DMS53 treated with DMSO at 0.1 percent for 48 hours (cell line): ENCODE measurements around the gene CNN3.

ENCODE experiments used
- DNase-seq: peaks from one replicate; lab custom pipeline; 2025; ENCODE audit not compliant: unreplicated experiment; lab: John Stamatoyannopoulos, UW

CNN3 gene

DNA sequence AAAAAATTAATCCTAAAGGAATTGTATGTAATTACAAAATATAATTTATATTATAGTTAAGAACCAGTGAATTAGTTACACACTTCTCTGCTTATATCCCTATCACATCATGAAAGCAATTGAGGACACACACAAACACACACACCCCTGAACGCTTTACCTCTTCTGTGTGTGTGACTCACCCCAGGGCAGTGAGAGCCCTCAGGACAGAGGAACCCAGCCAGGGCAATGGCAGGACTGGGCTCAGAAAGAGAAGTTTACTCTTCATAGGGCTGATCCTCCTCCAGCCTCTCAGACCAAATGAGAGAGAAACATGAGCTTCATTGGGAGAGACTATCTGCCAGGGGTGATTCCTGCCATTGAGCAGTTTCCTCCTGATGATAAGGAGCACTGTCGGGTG lies 68.6 kb downstream of the CNN3 start:
- no peak for DNase-seq

DNA sequence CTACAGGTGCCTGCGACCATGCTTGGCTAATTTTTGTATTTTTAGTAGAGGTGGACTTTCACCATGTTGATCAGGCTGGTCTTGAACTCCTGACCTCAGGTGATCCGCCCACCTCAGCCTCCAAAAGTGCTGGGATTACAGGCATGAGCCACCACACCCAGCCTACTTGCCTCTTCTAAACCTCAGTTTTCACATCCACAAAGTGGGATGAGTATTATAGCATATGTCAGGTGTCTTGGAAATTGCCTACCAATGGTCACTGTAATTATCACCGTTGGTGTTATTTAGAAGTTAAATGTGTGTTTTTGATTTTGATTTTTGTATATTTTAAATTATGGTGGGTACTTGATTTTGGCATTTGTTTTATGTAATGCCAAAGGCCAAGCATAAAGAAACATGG lies 70.0 kb downstream of the CNN3 start:
- no peak for DNase-seq

DNA sequence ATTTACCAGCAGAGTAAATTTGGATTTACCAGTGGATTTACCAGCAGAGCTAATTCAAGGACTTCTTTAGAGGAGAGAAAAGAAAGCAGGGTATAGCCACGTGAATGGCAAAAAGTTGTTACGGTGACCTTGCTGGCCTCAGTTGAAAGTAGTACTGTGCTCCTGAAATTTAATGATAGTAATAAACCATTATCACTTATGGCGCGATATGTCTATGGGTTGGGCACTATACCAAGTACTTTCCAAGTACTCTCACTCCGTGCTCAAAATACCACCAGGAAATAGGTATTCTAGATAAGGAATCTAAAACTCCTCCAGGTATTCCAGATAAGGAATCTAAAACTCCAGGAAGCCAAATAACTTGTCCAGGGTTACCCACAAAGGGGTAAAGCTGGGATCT lies 70.9 kb downstream of the CNN3 start:
- DNase-seq = no peak

DNA sequence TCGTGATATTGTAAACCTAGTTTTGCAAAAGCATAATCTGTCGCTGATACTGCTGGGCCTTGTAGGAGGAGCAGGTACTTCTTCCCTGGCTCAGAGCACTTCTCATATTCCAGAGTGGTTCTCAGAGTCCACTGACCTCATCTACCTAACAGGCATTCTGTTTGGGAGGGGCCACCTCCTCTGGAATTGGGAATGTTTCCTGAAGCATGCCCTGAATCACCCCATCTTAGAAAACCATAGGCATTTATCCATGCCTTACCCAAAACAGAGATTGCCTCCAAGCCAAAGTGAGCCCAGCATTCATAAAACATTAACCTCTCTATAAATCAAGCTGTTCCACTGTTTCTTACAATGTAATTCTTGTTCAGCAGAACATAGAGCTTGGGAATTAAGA lies 71.6 kb downstream of the CNN3 start:
- no peak for DNase-seq

DNA sequence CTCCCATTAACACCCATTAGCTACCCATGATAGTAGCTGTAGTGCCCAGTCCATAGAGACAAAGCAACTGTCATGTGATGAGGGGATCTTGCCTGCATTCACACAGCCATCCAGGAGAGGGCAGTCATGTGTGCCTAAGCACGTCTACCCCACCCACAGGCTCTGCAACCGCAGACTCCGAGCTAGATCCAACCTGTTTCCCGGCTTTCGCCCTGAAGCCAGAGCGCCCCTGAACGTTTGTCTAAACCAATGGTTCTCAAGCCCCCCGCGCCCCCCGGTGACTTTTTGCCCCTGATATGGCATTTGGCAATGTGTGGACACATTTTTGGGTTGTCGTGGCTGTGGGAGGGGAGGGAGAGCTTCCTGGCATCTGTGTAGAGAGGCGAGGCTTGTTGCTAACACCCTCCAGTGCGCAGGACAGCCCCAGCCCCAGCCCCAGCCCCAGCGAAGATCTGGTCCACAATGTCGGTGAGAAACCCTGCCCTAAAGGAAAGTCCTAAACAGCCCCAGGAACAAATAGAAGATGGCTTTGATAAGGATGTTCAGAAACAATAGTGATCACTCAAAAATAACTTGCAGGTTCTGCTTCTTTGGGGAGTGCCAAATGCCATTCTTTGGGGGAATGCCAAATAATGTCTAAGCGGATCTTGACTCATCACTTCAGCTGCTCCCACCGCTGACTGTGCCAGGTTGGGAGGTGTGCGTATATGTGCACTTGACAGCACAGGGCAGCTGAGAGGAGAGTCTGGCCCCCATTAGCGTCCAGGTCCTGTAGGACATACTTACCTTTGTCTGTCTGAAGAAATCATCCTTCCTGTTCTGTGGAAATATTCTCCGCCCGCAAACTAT lies 72.2 kb downstream of the CNN3 start:
- peak; percentile 94 for DNase-seq

DNA sequence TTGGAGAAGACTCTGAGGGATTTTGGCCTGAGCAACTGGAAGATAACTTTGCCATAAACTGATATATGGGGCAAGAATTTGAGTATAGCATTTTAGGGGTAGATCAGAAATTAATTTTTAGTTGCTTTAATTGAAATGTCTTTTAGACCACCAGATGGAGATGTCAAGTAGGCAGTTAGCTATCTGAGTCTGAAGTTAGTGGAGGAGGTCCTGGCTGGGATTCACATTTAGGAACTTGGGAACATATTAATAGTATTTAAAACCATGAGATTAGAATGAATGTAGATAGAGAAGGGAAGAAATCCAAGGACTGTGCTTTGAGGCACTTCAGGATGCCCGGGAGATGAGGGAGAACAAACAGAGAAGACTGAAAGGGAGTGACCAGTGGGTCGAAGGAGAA lies 74.1 kb downstream of the CNN3 start:
- no peak for DNase-seq

DNA sequence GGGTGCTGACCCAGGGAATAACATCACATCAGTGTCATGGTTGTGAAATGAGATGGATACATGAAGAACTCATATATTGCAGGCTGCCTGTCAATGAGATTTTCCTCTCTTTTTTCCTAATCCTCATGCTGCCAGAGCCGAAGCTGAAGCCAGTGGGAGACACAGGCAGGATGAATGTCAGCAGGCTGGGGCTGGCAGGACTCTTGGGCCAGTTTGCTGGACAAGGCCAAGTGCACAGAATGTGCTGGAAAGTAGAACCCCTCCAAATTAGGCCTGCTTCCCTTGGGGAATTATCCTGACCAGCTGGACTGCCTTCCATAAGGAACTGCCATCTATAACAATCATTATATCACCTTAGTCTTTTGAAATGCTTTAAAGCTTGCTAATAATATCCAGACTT lies 75.3 kb downstream of the CNN3 start:
- no peak for DNase-seq
